Pancreas (tissue), 10 donors: ENCODE data around the gene WSB2. TPM values are rescaled to one million over a fixed set of nuclear protein-coding genes. Genes with fewer than 3 reads are reported as not detected.

ENCODE experiments used
- ATAC-seq, 4 donors: fragments of 200-7000 bp; cut with Tn5 transposase; one replicate each; pipeline versions ENCODE4 v1.8.0 to v1.9.1; 2020; ENCODE audit warnings: mild to moderate bottlenecking in 4 of 4, moderate library complexity in 4 of 4
- DNase-seq, 6 donors: peaks; one replicate each; pipeline ENCODE4 v3.0.0-alpha.2; 2020
- FAIRE-seq: peaks from 2 replicates; lab custom pipeline; 2012; peaks lifted over from hg19 to GRCh38; lab: Jason Lieb, UNC
- H3K27ac ChIP-seq, 4 donors: fragments of 200-600 bp; sonication (generic); 1 replicate in 3 of 4; 2 replicates in 1 of 4; pipeline versions ENCODE4 v1.5.0 to v1.8.0; 2020
- H3K27me3 ChIP-seq, 4 donors: fragments of 200-600 bp; one replicate each; pipeline ENCODE4 v1.8.0; 2021
- H3K36me3 ChIP-seq, 3 donors: fragments of 200-600 bp; sonication (generic) in 1 of 3; one replicate each; pipeline versions ENCODE4 v1.5.0 to v1.8.0; 2020 to 2021
- H3K4me1 ChIP-seq, 3 donors: fragments of 200-600 bp; one replicate each; pipeline ENCODE4 v1.8.0; 2021
- H3K4me3 ChIP-seq, 4 donors: fragments of 200-600 bp; sonication (generic) in 2 of 4; one replicate each; pipeline versions ENCODE4 v1.5.0 to v1.8.0; 2020 to 2021
- H3K9me3 ChIP-seq, 4 donors: fragments of 200-600 bp; one replicate each; pipeline ENCODE4 v1.8.0; 2021
- WGBS, 2 donors: extraction: QIAGEN DNeasy Blood & Tissue Kit; methylation state at CpG; one replicate each; pipeline ENCODE4 v1.1.7; 2013; 5-methylcytosine and 5-hydroxymethylcytosine counted together
- intact Hi-C, 3 donors: fragments of 100-400 bp; cut with DNase I; formaldehyde crosslinking; loops; one replicate each; pipeline versions ENCODE4 v1.11.1 to v1.14.2; 2022
- polyA plus RNA-seq, 2 donors: library from polyadenylated mRNA; stranded (reverse); fragments of 200-250 nt; gene quantifications; one replicate each; pipeline ENCODE4 v1.2.3, GENCODE V29; 2013
- total RNA-seq, 6 donors: library from RNA; stranded (reverse); fragmentation: NEBNext Ultra II Directional in 4 of 6; extraction: Animal tissue kit (Norgen Biotek cat#: 25700) in 4 of 6; gene quantifications; one replicate each; pipeline versions ENCODE4 v1.2.1 to v1.2.4, GENCODE V29; 2021 to 2023
- TF ChIP-seq, protein P1 (sequence below), 4 donors: fragments of 200-600 bp; sonication (generic) in 3 of 4; IDR thresholded peaks; one replicate each; pipeline versions ENCODE4 v1.5.0 to v1.8.0; 2021; ENCODE audit warnings: antibody characterized with exemption in 4 of 4
- donor health status: healthy with polysubstance abuse.
- donor health status: DM: no; HTN: no; CAD: no; lungs with moderate emphysema.
- donor health status: DM: no; HTN: no; CAD: no.
- donor health status: control.
- donor health status: control.
- donor health status: Bipolar disorder and iron deficiency.
- donor health status: DM: yes; HTN: yes; CAD: no.
- donor health status: DM: no; HTN: no; CAD: no.
- donor health status: DM: no; HTN: no; CAD: no.
- donor health status: DM: yes; HTN: yes; CAD: no.

WSB2 gene
- total and polyA plus RNA-seq, 8 donors: 23.7 to 55.2 (median 41.8) TPM

DNA sequence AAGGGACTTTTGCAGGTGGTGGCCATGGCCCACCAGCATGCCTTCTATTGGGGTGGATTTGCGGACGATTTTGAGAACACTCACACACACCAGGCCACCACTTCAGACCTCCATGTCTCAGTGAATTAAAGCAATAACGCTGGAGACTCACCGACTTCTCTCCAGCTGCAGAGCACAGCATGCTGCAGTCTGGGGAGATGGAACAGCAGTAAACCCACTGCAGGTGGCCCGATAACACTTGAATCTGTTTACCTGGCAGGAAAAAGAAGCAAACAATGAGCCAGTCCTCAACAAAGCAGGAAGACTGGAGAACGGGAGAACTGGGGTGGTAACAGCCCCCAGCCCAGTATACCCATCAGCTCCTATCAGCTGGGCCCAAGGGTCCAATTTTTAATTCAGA lies 22.8 kb downstream of the WSB2 start:
- Histone ChIP-seq H3K4me1 (no peaks in the 10 kb centered on the region), H3K27ac (no peak overlapping the region), H3K4me3 (no peak overlapping the region), H3K27me3 (no peaks in the 10 kb centered on the region), H3K9me3 (no peaks in the 10 kb centered on the region), H3K36me3 (peaks cover 0 to 91% (median 26%) of the 10 kb centered on the region in 3 donors)
- no peak for FAIRE-seq
- intact Hi-C loops: loop anchor here in 1 of 3 donors (10.0 kb wide), 1 partner anchor 163 kb away; no protein-coding TSS in a partner anchor
- no peak for DNase-seq
- 64 to 68% methylated on average over 6 of the region's 6 CpGs for WGBS, 2 donors
- TF ChIP-seq, protein P1, sequence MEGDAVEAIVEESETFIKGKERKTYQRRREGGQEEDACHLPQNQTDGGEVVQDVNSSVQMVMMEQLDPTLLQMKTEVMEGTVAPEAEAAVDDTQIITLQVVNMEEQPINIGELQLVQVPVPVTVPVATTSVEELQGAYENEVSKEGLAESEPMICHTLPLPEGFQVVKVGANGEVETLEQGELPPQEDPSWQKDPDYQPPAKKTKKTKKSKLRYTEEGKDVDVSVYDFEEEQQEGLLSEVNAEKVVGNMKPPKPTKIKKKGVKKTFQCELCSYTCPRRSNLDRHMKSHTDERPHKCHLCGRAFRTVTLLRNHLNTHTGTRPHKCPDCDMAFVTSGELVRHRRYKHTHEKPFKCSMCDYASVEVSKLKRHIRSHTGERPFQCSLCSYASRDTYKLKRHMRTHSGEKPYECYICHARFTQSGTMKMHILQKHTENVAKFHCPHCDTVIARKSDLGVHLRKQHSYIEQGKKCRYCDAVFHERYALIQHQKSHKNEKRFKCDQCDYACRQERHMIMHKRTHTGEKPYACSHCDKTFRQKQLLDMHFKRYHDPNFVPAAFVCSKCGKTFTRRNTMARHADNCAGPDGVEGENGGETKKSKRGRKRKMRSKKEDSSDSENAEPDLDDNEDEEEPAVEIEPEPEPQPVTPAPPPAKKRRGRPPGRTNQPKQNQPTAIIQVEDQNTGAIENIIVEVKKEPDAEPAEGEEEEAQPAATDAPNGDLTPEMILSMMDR (IDR thresholded peaks at IDR 0.05): no peak
- no peak for ATAC-seq

DNA sequence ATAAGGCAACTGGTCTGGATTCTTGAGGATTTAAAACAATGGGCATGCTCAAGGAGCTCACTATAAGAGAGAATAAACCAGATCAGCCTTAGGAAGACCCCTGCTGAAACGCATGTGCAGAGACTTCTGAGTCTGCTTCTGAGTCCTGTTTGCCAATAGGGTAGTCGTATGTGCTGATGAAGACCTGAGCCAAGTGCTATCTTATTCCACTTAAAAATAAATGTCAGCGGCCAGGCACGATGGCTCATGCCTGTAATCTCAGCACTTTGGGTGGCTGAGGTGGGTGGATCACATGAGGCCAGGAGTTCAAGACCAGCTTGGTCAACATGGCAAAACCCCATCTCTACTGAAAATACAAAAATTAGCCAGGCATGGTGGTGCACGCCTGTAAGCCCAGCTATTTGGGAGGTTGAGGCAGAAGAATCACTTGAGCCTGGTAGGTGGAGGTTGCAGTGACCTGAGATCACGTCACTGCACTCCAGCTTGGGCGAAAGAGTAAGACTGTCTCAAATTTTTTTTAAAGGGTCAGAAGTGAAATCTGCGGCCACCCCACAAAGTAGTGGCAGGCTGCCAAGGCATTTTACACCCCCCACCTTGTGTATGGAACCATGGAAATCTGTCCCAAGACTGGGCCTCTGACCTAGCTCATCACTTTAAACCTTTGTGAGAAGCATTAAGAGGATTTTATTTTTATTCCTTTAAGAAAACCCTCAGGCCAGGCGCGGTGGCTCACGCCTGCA lies 24.1 kb downstream of the WSB2 start:
- Histone ChIP-seq H3K4me1 (no peaks in the 10 kb centered on the region), H3K27ac (no peak overlapping the region), H3K9me3 (no peaks in the 10 kb centered on the region), H3K27me3 (no peaks in the 10 kb centered on the region), H3K36me3 (peaks cover 0 to 91% (median 24%) of the 10 kb centered on the region in 3 donors), H3K4me3 (no peak overlapping the region)
- FAIRE-seq: no peak
- intact Hi-C loops: loop anchor here in 1 of 3 donors (10.0 kb wide), 1 partner anchor 162 kb away; no protein-coding TSS in a partner anchor
- no peak for DNase-seq
- no peak for ATAC-seq
- WGBS, 2 donors: 90 to 93% methylated on average over 11 of the region's 11 CpGs
- TF ChIP-seq, protein P1 (IDR thresholded peaks at IDR 0.05): no peak

DNA sequence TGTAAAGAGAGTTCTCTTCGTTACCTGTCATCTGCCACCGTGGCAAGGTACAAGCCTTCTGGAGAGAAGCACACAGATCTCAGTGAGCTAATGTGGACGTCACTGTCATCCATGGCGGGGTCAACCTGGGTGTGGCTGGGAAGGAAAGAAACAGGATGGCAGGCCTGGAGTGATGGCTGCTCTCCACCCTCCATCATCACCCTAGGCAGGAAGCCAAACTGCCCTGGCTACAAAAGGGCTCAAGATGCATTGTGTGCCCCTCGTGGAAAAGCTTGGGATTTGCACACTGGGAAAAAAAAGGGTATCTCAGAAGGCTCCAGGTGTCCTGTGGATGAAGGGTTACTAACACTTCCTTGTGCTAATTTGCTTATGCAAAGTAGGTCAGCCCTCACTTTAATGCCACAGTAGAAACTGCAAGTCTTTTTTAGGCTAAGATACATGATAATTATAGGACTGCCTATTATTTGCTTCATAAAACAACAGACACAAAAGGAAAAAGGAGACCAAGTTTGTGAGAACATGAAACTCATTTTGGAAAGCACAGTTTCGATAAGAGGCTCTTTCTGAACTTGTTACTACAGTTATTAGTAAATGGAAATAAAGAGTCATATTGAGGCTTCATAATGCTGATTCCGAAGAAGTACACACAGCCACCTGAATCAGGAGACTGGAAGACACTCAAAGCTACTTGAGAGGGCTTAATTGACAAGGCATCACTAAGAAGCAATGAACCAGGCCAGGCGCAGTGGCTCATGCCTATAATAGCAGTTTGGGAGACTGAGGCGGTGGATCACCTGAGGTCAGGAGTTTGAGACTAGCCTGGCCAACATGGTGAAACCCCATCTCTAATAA lies 25.6 kb downstream of the WSB2 start:
- DNase-seq (no peak), FAIRE-seq (no peak), ATAC-seq (peak in 1 of 4 donors; percentile 42)
- Histone ChIP-seq H3K36me3 (peaks cover 0 to 92% (median 24%) of the 10 kb centered on the region in 3 donors), H3K27ac (no peak overlapping the region), H3K9me3 (no peaks in the 10 kb centered on the region), H3K4me1 (no peaks in the 10 kb centered on the region), H3K4me3 (no peak overlapping the region), H3K27me3 (no peaks in the 10 kb centered on the region)
- intact Hi-C loops: loop anchor here in 1 of 3 donors (10.0 kb wide), 1 partner anchor 161 kb away; no protein-coding TSS in a partner anchor
- TF ChIP-seq, protein P1 (IDR thresholded peaks at IDR 0.05): no peak
- WGBS, 2 donors: 81% methylated on average over 9 of the region's 9 CpGs

DNA sequence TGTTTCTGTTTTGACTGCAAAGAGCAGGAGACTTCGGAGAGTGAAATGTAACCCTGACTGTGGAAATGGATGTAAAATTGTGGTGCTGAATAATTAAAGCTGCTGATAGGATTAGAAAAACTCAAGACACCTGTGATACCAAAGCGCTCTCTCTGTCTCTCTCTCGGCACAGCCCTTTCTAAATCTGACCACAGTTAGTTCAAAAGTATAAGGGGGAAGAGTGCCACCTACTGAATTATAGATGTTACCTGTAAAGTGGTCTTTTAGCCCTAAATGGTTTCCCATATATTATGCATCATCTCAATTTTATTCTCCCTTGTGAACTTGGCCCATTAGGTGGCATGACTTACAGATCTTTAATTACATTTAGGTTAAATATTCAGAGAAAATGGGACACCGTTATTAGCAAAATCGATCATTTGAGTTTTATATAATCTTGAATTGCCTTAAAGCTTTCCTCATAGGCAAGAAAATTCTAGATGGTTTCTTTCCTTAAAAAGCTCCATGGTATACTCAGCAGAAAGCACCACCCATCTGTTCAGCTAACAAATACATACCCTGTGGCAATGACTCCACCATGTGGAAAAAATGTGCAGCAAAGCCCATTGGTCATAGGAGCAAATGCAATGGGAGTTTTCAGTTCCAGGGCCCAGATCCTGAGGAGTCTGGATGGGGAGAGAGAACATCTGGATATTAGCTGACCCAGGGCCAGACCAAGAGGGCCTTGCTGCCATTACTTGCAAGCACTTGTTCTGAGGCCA lies 26.4 kb downstream of the WSB2 start:
- TF ChIP-seq, protein P1 (IDR thresholded peaks at IDR 0.05): peak in 1 of 4 donors; percentile 19
- ATAC-seq: peak; percentile 57 to 83 (median 80)
- H3K4me1 ChIP-seq: no peaks in the 10 kb centered on the region
- H3K27me3 ChIP-seq: no peaks in the 10 kb centered on the region
- H3K27ac ChIP-seq: no peak overlapping the region
- no peaks in the 10 kb centered on the region for H3K9me3 ChIP-seq
- H3K4me3 ChIP-seq: no peak overlapping the region
- FAIRE-seq: no peak
- no peak for DNase-seq
- peaks cover 0 to 88% (median 24%) of the 10 kb centered on the region in 3 donors for H3K36me3 ChIP-seq
- WGBS, 2 donors: 88% methylated on average over 5 of the region's 5 CpGs
- intact Hi-C loops: loop anchor here in 1 of 3 donors (10.0 kb wide), 1 partner anchor 160 kb away; no protein-coding TSS in a partner anchor
